Calu3 (cell line): Measurements from ENCODE around the gene MEIG1. TPM values are rescaled to one million over a fixed set of nuclear protein-coding genes. Genes with fewer than 3 reads are reported as not detected.

ENCODE experiments used
- Bru-seq: library from RNA; stranded (reverse); fragments of 400-500 nt; gene quantifications from one replicate; lab custom pipeline; 2021; lab: Mats Ljungman, UMichigan
- BruChase-seq, 2 experiments: library from RNA; stranded (reverse); fragments of 400-500 nt; gene quantifications; one replicate each; lab custom pipeline; 2021; lab: Mats Ljungman, UMichigan
- BruUV-seq: library from RNA; stranded (reverse); fragments of 400-500 nt; replicated peaks from 2 replicates; lab custom pipeline; 2021; lab: Mats Ljungman, UMichigan
- CTCF ChIA-PET: fragments of 300-600 bp; sonication (Branson Sonifier 250); formaldehyde crosslinking; loops from one replicate; lab custom pipeline; 2022; ENCODE audit warnings: antibody characterized with exemption; lab: Charles Lee
- DNase-seq: peaks from one replicate; pipeline ENCODE4 v3.0.0; 2022
- H3K27ac Mint-ChIP-seq: one replicate; pipeline ENCODE4 v1.8.0; 2022; ENCODE audit warnings: mixed read lengths; ENCODE audit not compliant: unreplicated experiment
- H3K27me3 Mint-ChIP-seq: one replicate; pipeline ENCODE4 v1.8.0; 2022; ENCODE audit warnings: mixed read lengths; ENCODE audit not compliant: unreplicated experiment
- H3K36me3 Mint-ChIP-seq: one replicate; pipeline ENCODE4 v1.8.0; 2022; ENCODE audit warnings: mild to moderate bottlenecking, moderate library complexity, mixed read lengths; ENCODE audit not compliant: insufficient read depth, unreplicated experiment
- H3K4me1 Mint-ChIP-seq: one replicate; pipeline ENCODE4 v1.8.0; 2022; ENCODE audit warnings: mild to moderate bottlenecking, low read depth, mixed read lengths; ENCODE audit not compliant: unreplicated experiment
- H3K4me3 Mint-ChIP-seq: one replicate; pipeline ENCODE4 v1.8.0; 2022; ENCODE audit warnings: mild to moderate bottlenecking, low read depth, moderate library complexity, mixed read lengths; ENCODE audit not compliant: unreplicated experiment
- H3K9me3 Mint-ChIP-seq: one replicate; pipeline ENCODE4 v1.8.0; 2022; ENCODE audit warnings: low read depth, mixed read lengths; ENCODE audit not compliant: unreplicated experiment
- intact Hi-C: fragments of 100-400 bp; cut with micrococcal nuclease; formaldehyde crosslinking; loops from one replicate; pipeline ENCODE4 v1.10.0; 2022; ENCODE audit not compliant: unreplicated experiment
- long read RNA-seq: library from polyadenylated mRNA; stranded (forward); transcript quantifications from one replicate; pipeline ENCODE4 v2.0.0, GENCODE V29; 2022
- total RNA-seq: library from RNA; stranded (reverse); gene quantifications from 2 replicates; pipeline ENCODE4 v1.2.3, GENCODE V29; 2022
- TF ChIP-seq, protein P1 (sequence below): fragments of 200-600 bp; IDR thresholded peaks from one replicate; pipeline ENCODE4 v1.8.0; 2022; ENCODE audit warnings: antibody characterized with exemption; ENCODE audit not compliant: unreplicated experiment

Gene MEIG1, protein sequence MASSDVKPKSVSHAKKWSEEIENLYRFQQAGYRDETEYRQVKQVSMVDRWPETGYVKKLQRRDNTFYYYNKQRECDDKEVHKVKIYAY
- total RNA-seq: not detected in 2 replicates
- percentile 36 among the genes with signal in this experiment for Bru-seq, nascent RNA
- BruChase-seq, experiment 1, labeled RNA remaining after a 6-hour chase: percentile 31 among the genes with signal in this experiment
- percentile 30 among the genes with signal in this experiment for BruChase-seq, experiment 2, labeled RNA remaining after a 2-hour chase
- long read RNA-seq, partial matches to known transcripts: 0 of 1 reads
- long read RNA-seq, other reads (novel, unspliced or antisense): 1 of 1 reads

DNA sequence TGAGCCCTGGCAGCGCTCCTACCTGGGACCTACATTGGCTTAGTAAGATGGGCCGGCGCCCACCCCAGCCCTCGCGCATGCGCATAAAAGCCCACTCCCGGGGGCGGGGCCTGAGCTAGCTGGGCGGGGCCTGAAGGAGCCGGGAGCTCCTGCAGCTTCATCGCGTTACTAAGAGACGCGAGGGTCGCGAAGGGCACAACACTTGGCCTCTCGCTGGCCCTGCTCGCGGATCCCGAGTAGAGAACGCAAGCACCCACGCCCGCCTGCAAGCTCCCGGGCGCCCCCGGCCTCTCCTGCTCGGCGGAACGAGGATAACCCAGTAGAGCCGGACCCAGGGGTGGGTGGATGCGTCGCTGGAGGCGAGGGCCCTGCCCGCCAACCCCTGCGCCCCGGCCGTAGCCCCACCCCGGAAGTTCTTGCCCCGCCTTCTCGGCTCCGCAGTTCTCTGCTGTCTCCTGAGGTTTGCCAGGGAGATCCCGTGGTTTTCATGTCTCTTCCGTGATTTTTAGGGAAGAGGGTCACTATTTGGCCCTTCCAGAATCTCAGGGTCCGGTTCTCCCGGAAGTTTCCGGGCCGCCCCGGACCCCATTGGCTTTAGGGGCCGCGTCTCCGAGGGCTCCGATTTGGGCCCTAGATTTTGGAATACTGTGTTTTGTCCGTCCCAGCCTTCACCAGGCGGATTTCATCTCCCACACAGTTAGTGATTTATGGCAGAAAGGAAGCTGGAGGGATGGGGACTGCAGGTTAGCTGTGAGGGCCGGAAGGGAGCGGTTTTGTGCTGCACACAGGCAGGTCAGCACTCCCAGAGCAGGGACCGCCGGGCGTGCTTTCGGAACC lies at the start of gene MEIG1:
Gene MEIG1, plus strand, starts transcription at position 168 of the 837 bp plus-strand sequence. CDS start 7,081 bp downstream, outside the sequence.
- H3K27ac Mint-ChIP-seq: peak within 1 kb of the TSS; percentile 99
- intact Hi-C loops: no loop called here
- H3K4me3 Mint-ChIP-seq: peak within 1 kb of the TSS; percentile 97
- no TSS peak for BruUV-seq
- no peaks in the 10 kb centered on the region for H3K9me3 Mint-ChIP-seq
- CTCF ChIA-PET: interaction anchor here (0.6 to 1.3 kb wide), 2 partner anchors 54 to 740 kb away, joined by 5 to 6 read pairs; no protein-coding TSS in a partner anchor
- TF ChIP-seq, protein P1, sequence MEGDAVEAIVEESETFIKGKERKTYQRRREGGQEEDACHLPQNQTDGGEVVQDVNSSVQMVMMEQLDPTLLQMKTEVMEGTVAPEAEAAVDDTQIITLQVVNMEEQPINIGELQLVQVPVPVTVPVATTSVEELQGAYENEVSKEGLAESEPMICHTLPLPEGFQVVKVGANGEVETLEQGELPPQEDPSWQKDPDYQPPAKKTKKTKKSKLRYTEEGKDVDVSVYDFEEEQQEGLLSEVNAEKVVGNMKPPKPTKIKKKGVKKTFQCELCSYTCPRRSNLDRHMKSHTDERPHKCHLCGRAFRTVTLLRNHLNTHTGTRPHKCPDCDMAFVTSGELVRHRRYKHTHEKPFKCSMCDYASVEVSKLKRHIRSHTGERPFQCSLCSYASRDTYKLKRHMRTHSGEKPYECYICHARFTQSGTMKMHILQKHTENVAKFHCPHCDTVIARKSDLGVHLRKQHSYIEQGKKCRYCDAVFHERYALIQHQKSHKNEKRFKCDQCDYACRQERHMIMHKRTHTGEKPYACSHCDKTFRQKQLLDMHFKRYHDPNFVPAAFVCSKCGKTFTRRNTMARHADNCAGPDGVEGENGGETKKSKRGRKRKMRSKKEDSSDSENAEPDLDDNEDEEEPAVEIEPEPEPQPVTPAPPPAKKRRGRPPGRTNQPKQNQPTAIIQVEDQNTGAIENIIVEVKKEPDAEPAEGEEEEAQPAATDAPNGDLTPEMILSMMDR: no peak
- H3K4me1 Mint-ChIP-seq: no peaks in the 10 kb centered on the region
- no peaks in the 10 kb centered on the region for H3K27me3 Mint-ChIP-seq
- peaks cover 33% of the 10 kb centered on the region for H3K36me3 Mint-ChIP-seq
- peak; percentile 97 for DNase-seq

DNA sequence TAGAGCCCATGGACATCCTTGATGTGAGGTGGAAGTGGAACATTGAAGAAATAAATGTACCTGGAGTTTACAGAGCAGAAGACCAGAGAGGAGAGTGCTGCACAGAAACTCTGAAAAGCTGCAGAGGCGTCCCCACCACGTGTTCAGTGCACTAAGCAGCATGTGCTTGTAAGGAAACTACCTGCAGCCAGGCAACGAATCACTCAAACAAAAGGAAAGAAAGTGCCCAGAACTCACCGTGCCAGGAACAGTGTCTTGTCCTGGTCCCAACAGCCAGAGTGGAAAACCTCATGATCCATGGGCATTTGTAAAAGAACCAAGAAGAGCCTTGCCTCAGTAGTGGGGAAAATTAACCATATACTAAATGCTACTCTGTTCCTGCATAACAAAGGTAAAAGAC lies 48.2 kb upstream of the MEIG1 start:
- intact Hi-C loops: no loop called here
- H3K36me3 Mint-ChIP-seq: peaks cover 42% of the 10 kb centered on the region
- BruUV-seq: no TSS peak
- peaks cover 4% of the 10 kb centered on the region for H3K9me3 Mint-ChIP-seq
- TF ChIP-seq, protein P1: no peak
- H3K27ac Mint-ChIP-seq: no peak overlapping the region
- CTCF ChIA-PET: no interaction called here
- H3K4me1 Mint-ChIP-seq: no peaks in the 10 kb centered on the region
- no peaks in the 10 kb centered on the region for H3K27me3 Mint-ChIP-seq
- H3K4me3 Mint-ChIP-seq: no peak overlapping the region
- no peak for DNase-seq

DNA sequence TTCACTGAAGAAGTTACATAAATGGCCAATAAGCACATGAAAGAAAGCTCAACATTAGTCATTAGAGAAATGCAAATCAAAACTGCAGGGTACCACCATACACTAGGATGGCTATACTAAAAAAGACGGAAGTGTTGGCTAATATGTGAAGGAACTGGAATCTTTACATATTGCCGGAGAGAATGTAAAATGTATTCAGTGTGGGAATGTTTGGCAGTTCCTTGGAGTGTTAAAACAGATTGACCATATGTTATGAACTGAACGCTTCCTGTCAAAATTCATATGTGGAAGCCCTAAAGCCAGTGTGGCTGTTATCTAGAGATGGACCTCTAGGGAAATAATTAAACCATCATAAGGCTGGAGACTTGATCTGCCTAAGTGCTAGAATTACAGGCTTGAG lies 47.4 kb upstream of the MEIG1 start:
- Mint-ChIP-seq H3K27ac (peak overlapping the region; percentile 19), H3K27me3 (no peaks in the 10 kb centered on the region), H3K36me3 (peaks cover 46% of the 10 kb centered on the region), H3K4me1 (no peaks in the 10 kb centered on the region), H3K9me3 (peaks cover 4% of the 10 kb centered on the region), H3K4me3 (no peak overlapping the region)
- CTCF ChIA-PET: no interaction called here
- intact Hi-C loops: no loop called here
- no TSS peak for BruUV-seq
- TF ChIP-seq, protein P1: no peak
- DNase-seq: no peak

DNA sequence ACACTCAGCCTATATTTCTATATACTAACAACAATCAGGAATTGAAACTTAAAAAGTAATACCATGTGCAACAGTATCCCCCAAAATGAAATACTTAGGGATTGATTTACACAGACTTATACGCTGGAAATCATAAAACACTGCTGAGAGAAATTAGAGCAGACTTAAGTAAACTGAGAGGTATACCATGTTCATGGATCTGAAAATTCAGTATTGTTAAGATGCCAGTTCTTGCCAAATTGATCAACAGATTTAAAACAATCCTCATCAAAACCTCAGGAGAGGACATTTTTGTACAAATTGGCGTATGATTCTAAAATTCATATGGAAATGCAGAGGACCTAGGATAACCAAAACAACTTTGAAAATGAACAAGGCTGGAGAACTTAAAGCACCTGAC lies 42.6 kb upstream of the MEIG1 start:
- H3K9me3 Mint-ChIP-seq: peaks cover 4% of the 10 kb centered on the region

More for the DNA sequence above, 42.6 kb upstream of the MEIG1 start:
- Mint-ChIP-seq H3K27me3 (no peaks in the 10 kb centered on the region), H3K4me1 (no peaks in the 10 kb centered on the region), H3K4me3 (no peak overlapping the region), H3K27ac (no peak overlapping the region), H3K36me3 (peaks cover 58% of the 10 kb centered on the region)
- CTCF ChIA-PET: no interaction called here
- no peak for DNase-seq
- no TSS peak for BruUV-seq
- TF ChIP-seq, protein P1: no peak
- intact Hi-C loops: no loop called here
